Activated CD8-positive, alpha-beta T cell treated with anti-CD3 and anti-CD28 coated beads for 36 hours (primary cell): ENCODE data around the gene OR6C6. TPM values are rescaled to one million over a fixed set of nuclear protein-coding genes. Genes with fewer than 3 reads are reported as not detected.

Experiments
- ATAC-seq: fragments of 200-7000 bp; cut with Tn5 transposase; one replicate; pipeline ENCODE4 v1.10.0; 2021; ENCODE audit warnings: mild to moderate bottlenecking, moderate library complexity
- CTCF ChIA-PET: fragments of 350-600 bp; sonication (Branson Sonifier 250); formaldehyde crosslinking; loops from one replicate; lab custom pipeline; 2021; ENCODE audit warnings: antibody characterized with exemption; lab: Charles Lee
- POLR2A ChIA-PET: fragments of 350-600 bp; sonication (Branson Sonifier 250); formaldehyde crosslinking; loops from one replicate; lab custom pipeline; 2021; ENCODE audit warnings: antibody characterized with exemption; lab: Charles Lee
- DNase-seq: peaks from one replicate; pipeline ENCODE4 v3.0.0-alpha.2; 2020
- H3K27ac Mint-ChIP-seq: one replicate; pipeline ENCODE4 v1.8.0; 2021; ENCODE audit warnings: mild to moderate bottlenecking, mixed read lengths
- H3K27me3 Mint-ChIP-seq: one replicate; pipeline ENCODE4 v1.8.0; 2021; ENCODE audit warnings: mixed read lengths
- H3K36me3 Mint-ChIP-seq: one replicate; pipeline ENCODE4 v1.8.0; 2021; ENCODE audit warnings: low read depth, mixed read lengths
- H3K4me1 Mint-ChIP-seq: one replicate; pipeline ENCODE4 v1.8.0; 2021; ENCODE audit warnings: low read depth, mixed read lengths
- H3K4me3 Mint-ChIP-seq: one replicate; pipeline ENCODE4 v1.8.0; 2021; ENCODE audit warnings: mild to moderate bottlenecking, moderate library complexity, mixed read lengths
- H3K9me3 Mint-ChIP-seq: one replicate; pipeline ENCODE4 v1.8.0; 2021; ENCODE audit warnings: mixed read lengths
- CTCF ChIP-seq: fragments of 200-600 bp; IDR thresholded peaks from one replicate; pipeline ENCODE4 v1.8.0; 2022; ENCODE audit warnings: antibody characterized with exemption, mild to moderate bottlenecking
- intact Hi-C: fragments of 100-400 bp; cut with micrococcal nuclease; formaldehyde crosslinking; loops from one replicate; pipeline ENCODE4 v1.10.0; 2022
- total RNA-seq, 2 experiments: library from RNA; stranded (reverse); gene quantifications; one replicate each; pipeline ENCODE4 v1.2.3, GENCODE V29; 2021

OR6C6 gene
- total RNA-seq, 2 experiments from 2014 or later, result not detected

GRCh38 chr12:55253281-55253680 is 43.1 kb downstream of the OR6C6 start:
- Mint-ChIP-seq H3K36me3 (no peaks in the 10 kb centered on the region), H3K4me3 (no peak overlapping the region), H3K27me3 (peaks cover 9% of the 10 kb centered on the region), H3K9me3 (no peaks in the 10 kb centered on the region), H3K4me1 (no peaks in the 10 kb centered on the region), H3K27ac (no peak overlapping the region)
- intact Hi-C loops, result no loop called here
- no peak for ATAC-seq
- DNase-seq, result no peak
- TF ChIP-seq CTCF, result no peak
- ChIA-PET CTCF (no interaction called here), POLR2A (no interaction called here)

DNA sequence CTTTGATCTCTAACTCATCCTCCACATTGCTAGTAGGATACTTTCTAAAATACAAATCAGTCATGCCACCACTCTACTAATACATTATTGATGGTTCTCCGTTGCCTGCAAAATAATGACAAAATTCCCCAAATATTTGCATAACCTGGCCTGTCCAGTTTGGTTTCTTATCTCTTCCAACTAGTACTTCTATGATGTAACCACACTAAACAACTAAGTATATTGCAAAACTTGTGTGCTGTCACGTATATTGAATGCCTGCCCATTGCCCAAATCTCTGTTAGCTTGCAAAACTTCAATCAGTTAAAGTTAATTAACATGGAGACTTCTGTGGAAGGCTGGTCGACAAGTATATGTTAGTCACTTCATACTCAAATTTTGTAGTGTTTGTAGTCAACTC is 45.4 kb downstream of the OR6C6 start:
- H3K27me3 Mint-ChIP-seq, result peaks cover 16% of the 10 kb centered on the region
- DNase-seq (no peak), ATAC-seq (no peak)
- CTCF ChIA-PET, result no interaction called here
- TF ChIP-seq CTCF, result no peak
- H3K36me3 Mint-ChIP-seq, result no peaks in the 10 kb centered on the region
- H3K27ac Mint-ChIP-seq, result no peak overlapping the region
- H3K9me3 Mint-ChIP-seq, result no peaks in the 10 kb centered on the region
- no peaks in the 10 kb centered on the region for H3K4me1 Mint-ChIP-seq
- intact Hi-C loops, result no loop called here
- H3K4me3 Mint-ChIP-seq, result no peak overlapping the region
- POLR2A ChIA-PET, result no interaction called here

DNA sequence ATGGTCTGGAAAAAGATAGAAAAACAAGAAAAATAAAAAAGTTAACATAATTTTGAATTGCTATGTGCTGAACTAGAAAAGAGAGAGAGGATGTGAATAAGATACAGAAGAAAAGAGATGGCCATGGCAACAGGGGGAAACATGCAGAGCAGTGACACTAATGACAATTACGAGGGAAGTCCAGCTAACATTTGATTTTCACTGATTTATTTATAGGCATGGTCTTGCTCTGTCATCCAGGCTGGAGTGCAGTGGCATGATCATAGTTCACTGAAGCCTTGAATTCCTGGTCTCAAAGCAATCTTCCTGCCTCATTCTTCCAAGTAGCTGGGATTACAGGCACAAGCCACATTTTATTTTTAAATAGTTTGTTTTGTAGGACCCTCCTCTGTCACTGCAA is 50.2 kb downstream of the OR6C6 start:
- DNase-seq (no peak), ATAC-seq (no peak)
- ChIA-PET CTCF (no interaction called here), POLR2A (no interaction called here)
- Mint-ChIP-seq H3K27ac (no peak overlapping the region), H3K4me1 (no peaks in the 10 kb centered on the region), H3K27me3 (peaks cover 17% of the 10 kb centered on the region), H3K4me3 (no peak overlapping the region), H3K36me3 (no peaks in the 10 kb centered on the region), H3K9me3 (no peaks in the 10 kb centered on the region)
- no peak for TF ChIP-seq CTCF
- intact Hi-C loops, result no loop called here

DNA sequence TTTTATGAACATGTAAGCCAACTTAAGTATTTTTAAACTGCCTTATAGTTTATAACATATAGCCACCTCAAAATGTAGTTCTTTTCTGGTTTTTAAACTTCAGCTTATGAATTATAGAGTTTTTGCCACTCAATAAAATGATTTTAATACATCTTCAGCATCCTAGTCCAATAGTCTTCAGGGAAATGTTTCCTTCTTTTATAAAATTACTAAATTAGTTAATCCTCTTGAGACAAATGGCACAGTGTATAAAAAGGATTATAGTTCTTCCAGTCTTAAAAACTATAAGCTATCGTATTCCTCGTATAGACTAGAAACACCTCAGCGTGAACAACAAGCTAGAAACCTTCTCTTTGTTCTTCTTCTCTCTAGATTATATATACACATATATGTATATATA is 52.1 kb downstream of the OR6C6 start, which contains the start of gene OR6C74:
OR6C74 (plus strand) TSS at position 301 of the 400 bp plus-strand sequence. CDS start 2,679 bp downstream, outside the sequence.
- DNase-seq (no peak), ATAC-seq (no peak)
- Mint-ChIP-seq H3K9me3 (no peaks in the 10 kb centered on the region), H3K36me3 (no peaks in the 10 kb centered on the region), H3K4me3 (no peak within 1 kb of the TSS), H3K27me3 (peaks cover 14% of the 10 kb centered on the region), H3K27ac (no peak within 1 kb of the TSS), H3K4me1 (no peaks in the 10 kb centered on the region)
- intact Hi-C loops, result no loop called here
- no peak for TF ChIP-seq CTCF
- ChIA-PET CTCF (no interaction called here), POLR2A (no interaction called here)

Other genes starting within 250 kb of the OR6C6 start
- gene OR9K2, start 170.2 kb downstream of the OR6C6 start, total RNA-seq, result not detected
- gene OR10A7, start 75.5 kb downstream of the OR6C6 start, total RNA-seq, result not detected
- not detected for gene OR6C74, start 52.0 kb downstream of the OR6C6 start, total RNA-seq
- gene OR6C1, start 17.8 kb upstream of the OR6C6 start, total RNA-seq, result not detected
- gene OR6C3, start 34.2 kb upstream of the OR6C6 start, total RNA-seq, result not detected
- gene OR6C75, start 66.4 kb upstream of the OR6C6 start, total RNA-seq, result not detected
- gene OR6C65, start 104.0 kb upstream of the OR6C6 start, total RNA-seq, result not detected
- gene OR6C76, start 129.7 kb upstream of the OR6C6 start, total RNA-seq, result not detected
- not detected for gene OR6C2, start 147.5 kb upstream of the OR6C6 start, total RNA-seq
- gene OR6C70, start 173.6 kb upstream of the OR6C6 start, total RNA-seq, result not detected
- gene OR6C68, start 195.8 kb upstream of the OR6C6 start, total RNA-seq, result not detected